CD4-positive, alpha-beta T cell treated with Interleukin-4 for 1 hour (primary cell): ENCODE data around the gene TMEM165.

Source experiments
- DNase-seq, 2 donors: peaks; one replicate each; pipeline ENCODE4 v3.0.0-alpha.2; 2020 to 2022

The TMEM165 gene

DNA sequence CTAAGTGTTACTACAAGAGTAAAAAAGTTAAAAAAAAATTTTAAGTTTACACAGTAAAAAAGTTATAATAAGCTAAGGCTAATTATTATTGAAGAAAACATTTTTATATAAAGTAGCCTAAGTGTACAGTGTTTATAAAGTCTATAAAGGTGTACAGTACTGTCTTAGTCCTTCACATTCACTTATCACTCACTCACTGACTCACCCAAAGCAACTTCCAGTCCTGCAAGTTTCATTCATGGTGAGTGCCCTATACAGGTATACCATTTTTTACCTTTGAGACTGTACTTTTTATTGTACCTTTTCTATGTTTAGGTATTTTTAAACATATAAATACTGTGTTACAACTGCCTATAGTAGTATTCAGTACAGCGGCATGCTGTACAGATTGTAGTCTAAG is 74.2 kb downstream of the TMEM165 start:
- DNase-seq, result no peak
